Keratinocyte (primary cell): Measurements from ENCODE around the gene PTEN. TPM values are rescaled to one million over a fixed set of nuclear protein-coding genes. Genes with fewer than 3 reads are reported as not detected.

Experiments used
- DNase-seq: peaks from one replicate; pipeline ENCODE4 v3.0.0-alpha.2; 2011; ENCODE audit warnings: low read depth, missing footprints, low spot score
- FAIRE-seq: peaks from 2 replicates; lab custom pipeline; 2011; peaks lifted over from hg19 to GRCh38; lab: Jason Lieb, UNC
- H2AFZ ChIP-seq: 2 replicates; pipeline ENCODE4 v1.6.0; 2012; ENCODE audit warnings: low read length, control low read depth, inconsistent platforms; ENCODE audit not compliant: control insufficient read depth
- H3K27ac ChIP-seq: 2 replicates; pipeline ENCODE4 v1.5.1; 2011; ENCODE audit warnings: low read length; ENCODE audit not compliant: control insufficient read depth, insufficient read depth
- H3K27me3 ChIP-seq: 3 replicates; pipeline ENCODE4 v1.6.0; 2011; ENCODE audit warnings: low read length; ENCODE audit not compliant: control insufficient read depth, insufficient read depth; ENCODE audit errors: extremely low read depth
- H3K36me3 ChIP-seq, 2 experiments: 2 replicates in 1 of 2; 3 replicates in 1 of 2; pipeline ENCODE4 v1.5.1; 2011; ENCODE audit warnings: low read length in 2 of 2, mild to moderate bottlenecking in 1 of 2; ENCODE audit not compliant: control insufficient read depth in 2 of 2, insufficient read depth in 2 of 2; ENCODE audit errors: extremely low read depth in 1 of 2
- H3K4me1 ChIP-seq: 3 replicates; pipeline ENCODE4 v1.5.1; 2011; ENCODE audit warnings: low read length; ENCODE audit not compliant: control insufficient read depth, insufficient read depth; ENCODE audit errors: extremely low read depth
- H3K4me2 ChIP-seq: 3 replicates; pipeline ENCODE4 v1.6.0; 2011; ENCODE audit warnings: low read depth, low read length; ENCODE audit not compliant: control insufficient read depth, insufficient read depth; ENCODE audit errors: extremely low read depth
- H3K4me3 ChIP-seq, 3 experiments: fragments of 200-600 bp in 1 of 3; sonication (generic) in 1 of 3; 2 replicates in 2 of 3; 3 replicates in 1 of 3; pipeline ENCODE4 v1.5.1; 2011 to 2016; ENCODE audit warnings: low read length in 3 of 3, mild to moderate bottlenecking in 3 of 3, control low read depth in 2 of 3, inconsistent platforms in 1 of 3, low read depth in 1 of 3, mixed read lengths in 1 of 3, mixed run types in 1 of 3, moderate library complexity in 1 of 3; ENCODE audit not compliant: control insufficient read depth in 2 of 3, insufficient read depth in 2 of 3; ENCODE audit errors: extremely low read depth in 1 of 3
- H3K79me2 ChIP-seq: 2 replicates; pipeline ENCODE4 v1.6.0; 2012; ENCODE audit warnings: low read length; ENCODE audit not compliant: control insufficient read depth, insufficient read depth
- H3K9ac ChIP-seq: 3 replicates; pipeline ENCODE4 v1.6.0; 2011; ENCODE audit warnings: low read length; ENCODE audit not compliant: control insufficient read depth, insufficient read depth; ENCODE audit errors: extremely low read depth
- H3K9me1 ChIP-seq: 3 replicates; pipeline ENCODE4 v1.6.0; 2011; ENCODE audit warnings: low read length; ENCODE audit not compliant: control insufficient read depth, insufficient read depth; ENCODE audit errors: extremely low read depth
- H3K9me3 ChIP-seq: 2 replicates; pipeline ENCODE4 v1.5.1; 2012; ENCODE audit warnings: low read depth, low read length; ENCODE audit not compliant: control insufficient read depth
- H4K20me1 ChIP-seq: 3 replicates; pipeline ENCODE4 v1.6.0; 2011; ENCODE audit warnings: low read length; ENCODE audit not compliant: control insufficient read depth, insufficient read depth; ENCODE audit errors: extremely low read depth
- CTCF ChIP-seq, 3 experiments: IDR thresholded peaks in 1 of 3; conservative IDR thresholded peaks in 1 of 3; optimal IDR thresholded peaks in 1 of 3; 2 replicates in 2 of 3; 3 replicates in 1 of 3; pipeline versions ENCODE3 to v1.5.1; 2011; ENCODE audit warnings: low read length in 3 of 3, mild to moderate bottlenecking in 3 of 3, moderate library complexity in 2 of 3, control low read depth in 1 of 3, inconsistent platforms in 1 of 3; ENCODE audit not compliant: insufficient read depth in 2 of 3; ENCODE audit errors: extremely low read depth in 1 of 3
- EZH2 ChIP-seq: IDR thresholded peaks from one replicate; pipeline ENCODE4 v1.6.1; 2012; ENCODE audit warnings: inconsistent platforms, mild to moderate bottlenecking, low read length, moderate library complexity
- dilution Hi-C: fragments of 300-500 bp; cut with MboI; formaldehyde crosslinking; loops from one replicate; pipeline ENCODE4 v1.7.0; 2020; ENCODE audit warnings: low sequenced_read_pairs; ENCODE audit not compliant: extremely low pct_ligation_motif_present
- polyA plus RNA-seq, 5 experiments: library from polyadenylated mRNA; depleted of rRNA in 3 of 5; stranded (reverse) in 3 of 5; stranded (forward) in 1 of 5; unstranded in 1 of 5; fragments of >200 nt; gene quantifications; 1 replicate in 1 of 5; 2 replicates in 3 of 5; 3 replicates in 1 of 5; pipeline versions ENCODE4 v1.2.1 to v1.2.3, GENCODE V29; 2011 to 2012; ENCODE audit warnings: missing spikeins in 2 of 5, low read depth in 1 of 5, low replicate concordance in 1 of 5

Gene PTEN
- polyA plus RNA-seq, 1 donor (not counting 4 experiments of a cell fraction or from before 2014, with no cell fraction given) = 39.4 TPM

- Histone ChIP-seq H3K4me2 (no peak overlapping the region), H4K20me1 (peaks cover 7% of the 10 kb centered on the region), H3K9ac (no peak overlapping the region), H3K9me3 (no peaks in the 10 kb centered on the region), H3K27me3 (no peaks in the 10 kb centered on the region), H3K36me3 (peaks cover 2 to 9% of the 10 kb centered on the region in 2 experiments), H3K79me2 (peaks cover 55% of the 10 kb centered on the region), H3K4me1 (no peaks in the 10 kb centered on the region), H3K27ac (no peak overlapping the region), H3K9me1 (no peaks in the 10 kb centered on the region), H2AFZ (no peak overlapping the region), H3K4me3 (no peak overlapping the region)
- FAIRE-seq = no peak
- no peak for DNase-seq
- TF ChIP-seq CTCF (optimal IDR thresholded peaks at IDR 0.05 in 1 of 3, IDR thresholded peaks at IDR 0.05 in 1 of 3, conservative IDR thresholded peaks at IDR 0.05 in 1 of 3; ENCODE audit: extremely low read depth in 1 of 3, insufficient read depth in 2 of 3, low read length in 3 of 3) (no peak), EZH2 (no peak)
- dilution Hi-C loops = no loop called here
Observed at GRCh38 chr10:87887146-87887545, 23.7 kb downstream of the PTEN start.

DNA sequence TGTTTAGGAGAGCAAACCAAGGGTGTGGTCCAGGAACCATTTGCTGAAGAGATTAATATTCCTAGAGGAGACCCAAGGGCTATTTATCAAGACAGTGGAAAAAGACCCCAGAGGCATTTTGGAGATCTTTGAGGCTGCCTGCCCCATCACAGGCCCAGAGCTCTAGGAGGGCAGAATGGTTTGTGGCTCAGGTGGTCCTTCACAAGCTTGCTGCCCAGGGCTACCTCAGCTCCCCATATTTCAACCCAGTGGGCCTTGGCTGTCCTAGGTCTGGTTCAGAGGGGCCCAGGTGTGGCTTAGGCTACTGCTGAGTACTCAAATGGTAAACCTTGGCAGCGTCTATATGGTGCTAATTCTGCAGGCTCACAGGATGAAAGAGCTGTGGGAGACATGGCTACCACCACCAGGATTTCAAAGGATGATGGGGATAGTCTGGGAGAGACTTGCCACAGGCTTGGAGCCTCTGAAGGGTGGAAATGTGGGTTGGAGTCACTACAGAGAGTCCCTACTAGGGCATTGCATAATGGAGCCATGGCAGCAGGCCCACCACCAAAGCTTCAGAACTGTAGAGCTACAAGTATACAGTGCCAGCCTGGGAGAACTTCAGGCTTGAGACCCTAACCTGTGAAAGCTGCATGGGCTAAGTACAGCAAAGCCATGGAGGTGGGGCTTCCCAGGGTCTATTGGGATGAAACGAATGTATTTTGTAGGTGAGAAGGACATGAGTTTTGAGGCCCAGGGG lies 24.3 kb downstream of the PTEN start:
- peaks cover 3% of the 10 kb centered on the region for H4K20me1 ChIP-seq
- H3K9me3 ChIP-seq = no peaks in the 10 kb centered on the region
- H3K4me1 ChIP-seq = no peaks in the 10 kb centered on the region
- dilution Hi-C loops = no loop called here
- H3K27ac ChIP-seq = no peak overlapping the region
- H3K9me1 ChIP-seq = no peaks in the 10 kb centered on the region
- H2AFZ ChIP-seq = no peak overlapping the region
- FAIRE-seq = no peak
- TF ChIP-seq CTCF (optimal IDR thresholded peaks at IDR 0.05 in 1 of 3, IDR thresholded peaks at IDR 0.05 in 1 of 3, conservative IDR thresholded peaks at IDR 0.05 in 1 of 3; ENCODE audit: extremely low read depth in 1 of 3, insufficient read depth in 2 of 3, low read length in 3 of 3) (no peak), EZH2 (no peak)
- no peaks in the 10 kb centered on the region for H3K27me3 ChIP-seq
- H3K36me3 ChIP-seq = peaks cover 2 to 9% of the 10 kb centered on the region in 2 experiments
- no peak overlapping the region for H3K9ac ChIP-seq
- H3K79me2 ChIP-seq = peaks cover 50% of the 10 kb centered on the region
- DNase-seq = no peak
- H3K4me2 ChIP-seq = no peak overlapping the region
- no peak overlapping the region for H3K4me3 ChIP-seq
